MV-4-11 (cell line): Measurements from ENCODE around the gene TIAM1.
A peak's percentile ranks its signal among the peaks of the same experiment; 100 is the strongest.

Source experiments
- DNase-seq: peaks from one replicate; lab custom pipeline; 2025; lab: John Stamatoyannopoulos, UW

The TIAM1 gene

GRCh38 chr21:31135531-31136184 is 208.4 kb downstream of the TIAM1 start:
- no peak for DNase-seq

- no peak for DNase-seq
Measured at GRCh38 chr21:31133243-31133830, 210.7 kb downstream of the TIAM1 start.

GRCh38 chr21:31132574-31133242 is 211.4 kb downstream of the TIAM1 start:
- DNase-seq = peak; percentile 96

- DNase-seq = no peak
Measured at GRCh38 chr21:31130821-31131220, 213.2 kb downstream of the TIAM1 start.

- no peak for DNase-seq
Measured at GRCh38 chr21:31128234-31128633, 215.8 kb downstream of the TIAM1 start.

GRCh38 chr21:31124010-31124409 is 220.1 kb downstream of the TIAM1 start:
- peak; percentile 73 for DNase-seq

GRCh38 chr21:31119199-31119598 is 224.9 kb downstream of the TIAM1 start:
- DNase-seq = no peak

- peak; percentile 21 for DNase-seq
Measured at GRCh38 chr21:31117128-31117916, 226.7 kb downstream of the TIAM1 start.

GRCh38 chr21:31115249-31115648 is 228.8 kb downstream of the TIAM1 start:
- DNase-seq = no peak

- DNase-seq = no peak
Measured at GRCh38 chr21:31111093-31111492, 233.0 kb downstream of the TIAM1 start.

- DNase-seq = no peak
Measured at GRCh38 chr21:31110430-31110829, 233.6 kb downstream of the TIAM1 start.

GRCh38 chr21:31107871-31108270 is 236.2 kb downstream of the TIAM1 start:
- peak; percentile 84 for DNase-seq

GRCh38 chr21:31107176-31107785 is 236.8 kb downstream of the TIAM1 start:
- DNase-seq = no peak

- DNase-seq = peak; percentile 18
Measured at GRCh38 chr21:31103571-31104265, 240.3 kb downstream of the TIAM1 start.

GRCh38 chr21:31103163-31103562 is 240.9 kb downstream of the TIAM1 start:
- no peak for DNase-seq

GRCh38 chr21:31099122-31099521 is 244.9 kb downstream of the TIAM1 start:
- no peak for DNase-seq

GRCh38 chr21:31098576-31099005 is 245.5 kb downstream of the TIAM1 start:
- DNase-seq = peak; percentile 79

- DNase-seq = no peak
Measured at GRCh38 chr21:31092832-31093625, 251.0 kb downstream of the TIAM1 start.

- no peak for DNase-seq
Measured at GRCh38 chr21:31090376-31090775, 253.7 kb downstream of the TIAM1 start.

GRCh38 chr21:31088474-31088751 is 255.6 kb downstream of the TIAM1 start:
- no peak for DNase-seq
